Calu3 (cell line): ENCODE data around the gene ARHGAP25. TPM values are rescaled to one million over a fixed set of nuclear protein-coding genes. Genes with fewer than 3 reads are reported as not detected.

Experiments
- BruUV-seq: library from RNA; stranded (reverse); fragments of 400-500 nt; replicated peaks from 2 replicates; lab custom pipeline; 2021; lab: Mats Ljungman, UMichigan
- CTCF ChIA-PET: fragments of 300-600 bp; sonication (Branson Sonifier 250); formaldehyde crosslinking; loops from one replicate; lab custom pipeline; 2022; ENCODE audit warnings: antibody characterized with exemption; lab: Charles Lee
- DNase-seq: peaks from one replicate; pipeline ENCODE4 v3.0.0; 2022
- H3K27ac Mint-ChIP-seq: one replicate; pipeline ENCODE4 v1.8.0; 2022; ENCODE audit warnings: mixed read lengths; ENCODE audit not compliant: unreplicated experiment
- H3K27me3 Mint-ChIP-seq: one replicate; pipeline ENCODE4 v1.8.0; 2022; ENCODE audit warnings: mixed read lengths; ENCODE audit not compliant: unreplicated experiment
- H3K36me3 Mint-ChIP-seq: one replicate; pipeline ENCODE4 v1.8.0; 2022; ENCODE audit warnings: mild to moderate bottlenecking, moderate library complexity, mixed read lengths; ENCODE audit not compliant: insufficient read depth, unreplicated experiment
- H3K4me1 Mint-ChIP-seq: one replicate; pipeline ENCODE4 v1.8.0; 2022; ENCODE audit warnings: mild to moderate bottlenecking, low read depth, mixed read lengths; ENCODE audit not compliant: unreplicated experiment
- H3K4me3 Mint-ChIP-seq: one replicate; pipeline ENCODE4 v1.8.0; 2022; ENCODE audit warnings: mild to moderate bottlenecking, low read depth, moderate library complexity, mixed read lengths; ENCODE audit not compliant: unreplicated experiment
- H3K9me3 Mint-ChIP-seq: one replicate; pipeline ENCODE4 v1.8.0; 2022; ENCODE audit warnings: low read depth, mixed read lengths; ENCODE audit not compliant: unreplicated experiment
- intact Hi-C: fragments of 100-400 bp; cut with micrococcal nuclease; formaldehyde crosslinking; loops from one replicate; pipeline ENCODE4 v1.10.0; 2022; ENCODE audit not compliant: unreplicated experiment
- total RNA-seq: library from RNA; stranded (reverse); gene quantifications from 2 replicates; pipeline ENCODE4 v1.2.3, GENCODE V29; 2022
- TF ChIP-seq, protein P1 (sequence below): fragments of 200-600 bp; IDR thresholded peaks from one replicate; pipeline ENCODE4 v1.8.0; 2022; ENCODE audit warnings: antibody characterized with exemption; ENCODE audit not compliant: unreplicated experiment

The ARHGAP25 gene
- total RNA-seq, 1 experiment from 2014 or later = not detected

GRCh38 chr2:68750592-68751396 is 16.2 kb downstream of the ARHGAP25 start:
- Mint-ChIP-seq H3K27me3 (peaks cover 52% of the 10 kb centered on the region), H3K36me3 (no peaks in the 10 kb centered on the region), H3K4me3 (no peak overlapping the region), H3K9me3 (no peaks in the 10 kb centered on the region), H3K4me1 (peaks cover 9% of the 10 kb centered on the region), H3K27ac (no peak overlapping the region)
- intact Hi-C loops = loop anchor here (1.0 to 2.0 kb wide), 2 partner anchors 150 to 175 kb away; no protein-coding TSS in a partner anchor
- no TSS peak for BruUV-seq
- CTCF ChIA-PET = interaction anchor here (0.5 to 2.4 kb wide), 10 partner anchors 13 to 287 kb away, joined by 3 to 28 read pairs (median 3); partner anchors contain the start of gene APLF
- TF ChIP-seq, protein P1, sequence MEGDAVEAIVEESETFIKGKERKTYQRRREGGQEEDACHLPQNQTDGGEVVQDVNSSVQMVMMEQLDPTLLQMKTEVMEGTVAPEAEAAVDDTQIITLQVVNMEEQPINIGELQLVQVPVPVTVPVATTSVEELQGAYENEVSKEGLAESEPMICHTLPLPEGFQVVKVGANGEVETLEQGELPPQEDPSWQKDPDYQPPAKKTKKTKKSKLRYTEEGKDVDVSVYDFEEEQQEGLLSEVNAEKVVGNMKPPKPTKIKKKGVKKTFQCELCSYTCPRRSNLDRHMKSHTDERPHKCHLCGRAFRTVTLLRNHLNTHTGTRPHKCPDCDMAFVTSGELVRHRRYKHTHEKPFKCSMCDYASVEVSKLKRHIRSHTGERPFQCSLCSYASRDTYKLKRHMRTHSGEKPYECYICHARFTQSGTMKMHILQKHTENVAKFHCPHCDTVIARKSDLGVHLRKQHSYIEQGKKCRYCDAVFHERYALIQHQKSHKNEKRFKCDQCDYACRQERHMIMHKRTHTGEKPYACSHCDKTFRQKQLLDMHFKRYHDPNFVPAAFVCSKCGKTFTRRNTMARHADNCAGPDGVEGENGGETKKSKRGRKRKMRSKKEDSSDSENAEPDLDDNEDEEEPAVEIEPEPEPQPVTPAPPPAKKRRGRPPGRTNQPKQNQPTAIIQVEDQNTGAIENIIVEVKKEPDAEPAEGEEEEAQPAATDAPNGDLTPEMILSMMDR = no peak
- DNase-seq = no peak

GRCh38 chr2:68751397-68752339 is 17.1 kb downstream of the ARHGAP25 start:
- no peaks in the 10 kb centered on the region for H3K36me3 Mint-ChIP-seq
- peaks cover 9% of the 10 kb centered on the region for H3K4me1 Mint-ChIP-seq
- H3K27ac Mint-ChIP-seq = no peak overlapping the region
- peak; percentile 90 for DNase-seq
- no peak overlapping the region for H3K4me3 Mint-ChIP-seq
- TF ChIP-seq, protein P1 = peak; percentile 82
- peaks cover 48% of the 10 kb centered on the region for H3K27me3 Mint-ChIP-seq
- intact Hi-C loops = loop anchor here (1.0 to 2.0 kb wide), 2 partner anchors 149 to 174 kb away; no protein-coding TSS in a partner anchor
- CTCF ChIA-PET = interaction anchor here (0.5 to 2.4 kb wide), 11 partner anchors 11 to 288 kb away, joined by 3 to 28 read pairs (median 3); partner anchors contain the start of genes APLF and FBXO48
- no TSS peak for BruUV-seq
- no peaks in the 10 kb centered on the region for H3K9me3 Mint-ChIP-seq

DNA sequence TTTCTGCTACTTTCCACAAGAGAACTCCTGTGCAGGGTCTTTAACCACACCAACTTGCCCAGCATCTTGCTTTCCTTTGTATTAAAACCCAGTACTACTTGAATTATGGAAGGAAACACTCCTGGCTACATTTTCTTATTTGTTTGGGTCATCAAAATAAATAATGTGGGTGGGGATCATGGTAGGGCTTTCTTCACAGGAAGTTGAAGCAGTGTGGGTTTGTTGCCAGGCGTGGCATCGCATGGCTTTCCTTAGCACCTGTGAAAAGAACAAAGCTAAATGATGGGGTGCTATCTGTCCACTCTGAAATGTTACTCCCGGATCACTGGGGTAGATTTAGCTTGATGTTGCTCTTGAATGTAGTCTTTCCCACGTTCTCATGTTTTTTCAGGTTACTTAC is 18.7 kb downstream of the ARHGAP25 start:
- no peak for DNase-seq
- CTCF ChIA-PET = interaction anchor here (0.7 to 0.8 kb wide), 3 partner anchors 13 to 172 kb away, joined by 3 read pairs; no protein-coding TSS in a partner anchor
- Mint-ChIP-seq H3K9me3 (no peaks in the 10 kb centered on the region), H3K4me1 (peaks cover 9% of the 10 kb centered on the region), H3K27ac (no peak overlapping the region), H3K4me3 (no peak overlapping the region), H3K36me3 (no peaks in the 10 kb centered on the region), H3K27me3 (peaks cover 48% of the 10 kb centered on the region)
- no TSS peak for BruUV-seq
- intact Hi-C loops = no loop called here
- TF ChIP-seq, protein P1 = no peak

GRCh38 chr2:68755071-68755470 is 20.5 kb downstream of the ARHGAP25 start:
- TF ChIP-seq, protein P1 = no peak
- no peak for DNase-seq
- Mint-ChIP-seq H3K36me3 (no peaks in the 10 kb centered on the region), H3K27ac (no peak overlapping the region), H3K9me3 (no peaks in the 10 kb centered on the region), H3K27me3 (peaks cover 39% of the 10 kb centered on the region), H3K4me1 (peaks cover 9% of the 10 kb centered on the region), H3K4me3 (no peak overlapping the region)
- no TSS peak for BruUV-seq
- intact Hi-C loops = no loop called here
- CTCF ChIA-PET = no interaction called here
